Measurements from ENCODE around the gene GCN1.
A peak's percentile ranks its signal among the peaks of the same experiment; 100 is the strongest.

Gene GCN1

GRCh38 chr12:120200364-120200800 is 5.9 kb upstream of the GCN1 start:
- DNase-seq (ENCODE audit: low read depth), result peak; percentile 43
- no peak for TF ChIP-seq MAX (IDR thresholded peaks at IDR 0.05; ENCODE audit: low read depth, low read length)
- TF ChIP-seq POLR2A (IDR thresholded peaks at IDR 0.05; ENCODE audit: extremely low read depth, insufficient read length), result no peak
- no peak for TF ChIP-seq CTCF (IDR thresholded peaks at IDR 0.05; ENCODE audit: low read depth, low read length)
- TF ChIP-seq MYC (IDR thresholded peaks at IDR 0.05; ENCODE audit: low read depth, low read length), result no peak
- peak overlapping the region; percentile 100 for H3K4me3 ChIP-seq (ENCODE audit: low read depth, low read length)

- H3K4me3 ChIP-seq (ENCODE audit: low read depth, low read length), result peak overlapping the region; percentile 100
- TF ChIP-seq CTCF (IDR thresholded peaks at IDR 0.05; ENCODE audit: low read depth, low read length) (no peak), POLR2A (IDR thresholded peaks at IDR 0.05; ENCODE audit: extremely low read depth, insufficient read length) (no peak), MAX (IDR thresholded peaks at IDR 0.05; ENCODE audit: low read depth, low read length) (no peak), MYC (IDR thresholded peaks at IDR 0.05; ENCODE audit: low read depth, low read length) (no peak)
- DNase-seq (ENCODE audit: low read depth), result peak; percentile 64
Measured at GRCh38 chr12:120199595-120200306, 5.2 kb upstream of the GCN1 start.

- DNase-seq (ENCODE audit: low read depth), result no peak
- H3K4me3 ChIP-seq (ENCODE audit: low read depth, low read length), result peak overlapping the region; percentile 100
- no peak for TF ChIP-seq MAX (IDR thresholded peaks at IDR 0.05; ENCODE audit: low read depth, low read length)
- no peak for TF ChIP-seq MYC (IDR thresholded peaks at IDR 0.05; ENCODE audit: low read depth, low read length)
- no peak for TF ChIP-seq CTCF (IDR thresholded peaks at IDR 0.05; ENCODE audit: low read depth, low read length)
- TF ChIP-seq POLR2A (IDR thresholded peaks at IDR 0.05; ENCODE audit: extremely low read depth, insufficient read length), result no peak
Measured at GRCh38 chr12:120199025-120199424, 4.5 kb upstream of the GCN1 start.

GRCh38 chr12:120197542-120197887 is 3.0 kb upstream of the GCN1 start:
- DNase-seq (ENCODE audit: low read depth), result no peak
- H3K4me3 ChIP-seq (ENCODE audit: low read depth, low read length), result peak overlapping the region; percentile 49
- TF ChIP-seq POLR2A (IDR thresholded peaks at IDR 0.05; ENCODE audit: extremely low read depth, insufficient read length), result no peak
- TF ChIP-seq CTCF (IDR thresholded peaks at IDR 0.05; ENCODE audit: low read depth, low read length), result no peak
- no peak for TF ChIP-seq MAX (IDR thresholded peaks at IDR 0.05; ENCODE audit: low read depth, low read length)
- TF ChIP-seq MYC (IDR thresholded peaks at IDR 0.05; ENCODE audit: low read depth, low read length), result no peak

DNA sequence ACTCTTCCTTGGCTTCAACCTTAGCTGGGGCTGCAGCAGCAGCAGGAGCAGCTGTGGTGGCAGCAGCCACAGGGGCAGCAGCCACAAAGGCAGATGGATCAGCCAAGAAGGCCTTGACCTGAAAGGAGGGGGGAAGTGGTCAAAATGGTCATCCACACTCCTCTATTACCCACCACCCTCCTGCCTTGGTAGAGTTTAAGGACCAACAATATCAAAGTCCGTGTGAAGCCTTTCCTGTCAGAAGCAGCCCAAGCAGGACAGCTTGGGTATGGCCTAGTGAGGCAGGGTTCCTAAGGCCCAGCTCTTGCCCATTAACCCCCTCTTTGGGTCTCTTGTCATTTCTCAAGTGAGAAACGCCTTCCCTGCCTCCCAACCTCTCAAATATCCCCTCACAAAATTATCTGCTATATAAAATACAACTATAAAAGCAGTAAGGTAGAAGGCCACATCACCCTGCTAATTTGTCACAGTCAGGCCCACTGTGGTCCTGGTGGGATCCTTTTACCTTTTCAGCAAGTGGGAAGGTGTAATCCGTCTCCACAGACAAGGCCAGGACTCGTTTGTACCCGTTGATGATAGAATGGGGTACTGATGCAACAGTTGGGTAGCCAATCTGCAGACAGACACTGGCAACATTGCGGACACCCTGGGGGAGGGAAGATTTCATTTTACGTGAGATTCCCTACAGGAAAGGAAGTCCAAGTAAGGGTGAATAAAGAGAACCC is 2.5 kb upstream of the GCN1 start:
- peak overlapping the region; percentile 49 for H3K4me3 ChIP-seq (ENCODE audit: low read depth, low read length)
- DNase-seq (ENCODE audit: low read depth), result peak; percentile 59

DNA sequence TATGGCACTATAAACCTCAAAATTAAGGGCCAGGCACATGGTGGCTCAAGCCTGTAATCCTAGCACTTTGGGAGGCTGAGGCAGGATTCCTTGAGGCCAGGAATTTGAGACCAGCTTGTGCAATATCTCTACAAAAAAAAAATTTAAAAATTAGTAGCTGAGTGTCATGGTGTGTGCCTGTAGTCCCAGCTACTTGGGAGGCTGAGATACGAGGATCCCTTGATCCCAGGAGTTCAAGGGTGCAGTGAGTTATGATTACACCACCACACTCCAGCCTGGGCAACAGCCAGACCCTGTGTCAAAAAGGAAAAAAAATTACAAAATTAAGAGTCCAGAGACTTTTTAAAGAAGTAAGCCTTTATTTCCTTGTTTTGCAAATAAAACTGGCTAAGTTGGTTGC is 1.8 kb upstream of the GCN1 start:
- peak overlapping the region; percentile 79 for H3K4me3 ChIP-seq (ENCODE audit: low read depth, low read length)
- no peak for TF ChIP-seq MAX (IDR thresholded peaks at IDR 0.05; ENCODE audit: low read depth, low read length)
- TF ChIP-seq POLR2A (IDR thresholded peaks at IDR 0.05; ENCODE audit: extremely low read depth, insufficient read length), result no peak
- 0 out of 2 replicates have a peak, but pooled peaks have one; percentile 22 for TF ChIP-seq MYC (IDR thresholded peaks at IDR 0.05; ENCODE audit: low read depth, low read length)
- no peak for DNase-seq (ENCODE audit: low read depth)

Data from NB4 (cell line).